HepG2 (cell line): ENCODE results near the gene NAT9.

Experiments used
- BHLHE40 ChIP-seq: IDR thresholded peaks from 2 replicates; pipeline ENCODE4 v1.6.1; 2011; ENCODE audit warnings: low read length, improper control_type of control experiment
- CTCF ChIP-seq: sonication (generic); formaldehyde crosslinking; IDR thresholded peaks from 2 replicates; pipeline ENCODE4 v1.5.0; 2020; ENCODE audit warnings: mild to moderate bottlenecking, missing genetic modification reagents, moderate library complexity
- SMC3 ChIP-seq: IDR thresholded peaks from 2 replicates; pipeline ENCODE4 v1.6.1; 2011; ENCODE audit warnings: low read length, improper control_type of control experiment
- TCF7L2 ChIP-seq: IDR thresholded peaks from 2 replicates; pipeline ENCODE4 v1.6.1; 2011; ENCODE audit warnings: mild to moderate bottlenecking, low read depth, low read length, moderate library complexity
- ZNF232 ChIP-seq: sonication (generic); formaldehyde crosslinking; IDR thresholded peaks from 2 replicates; pipeline ENCODE4 v1.4.0; 2020; ENCODE audit warnings: missing genetic modification reagents, borderline replicate concordance
- ZNF552 ChIP-seq: sonication (generic); formaldehyde crosslinking; IDR thresholded peaks from 2 replicates; pipeline ENCODE4 v1.9.0; 2022; ENCODE audit warnings: missing genetic modification reagents, mild to moderate bottlenecking, borderline replicate concordance
- TF ChIP-seq, protein P1 (sequence below): IDR thresholded peaks from 2 replicates; pipeline ENCODE4 v1.6.1; 2012; ENCODE audit warnings: low read depth, low read length, improper control_type of control experiment

DNA sequence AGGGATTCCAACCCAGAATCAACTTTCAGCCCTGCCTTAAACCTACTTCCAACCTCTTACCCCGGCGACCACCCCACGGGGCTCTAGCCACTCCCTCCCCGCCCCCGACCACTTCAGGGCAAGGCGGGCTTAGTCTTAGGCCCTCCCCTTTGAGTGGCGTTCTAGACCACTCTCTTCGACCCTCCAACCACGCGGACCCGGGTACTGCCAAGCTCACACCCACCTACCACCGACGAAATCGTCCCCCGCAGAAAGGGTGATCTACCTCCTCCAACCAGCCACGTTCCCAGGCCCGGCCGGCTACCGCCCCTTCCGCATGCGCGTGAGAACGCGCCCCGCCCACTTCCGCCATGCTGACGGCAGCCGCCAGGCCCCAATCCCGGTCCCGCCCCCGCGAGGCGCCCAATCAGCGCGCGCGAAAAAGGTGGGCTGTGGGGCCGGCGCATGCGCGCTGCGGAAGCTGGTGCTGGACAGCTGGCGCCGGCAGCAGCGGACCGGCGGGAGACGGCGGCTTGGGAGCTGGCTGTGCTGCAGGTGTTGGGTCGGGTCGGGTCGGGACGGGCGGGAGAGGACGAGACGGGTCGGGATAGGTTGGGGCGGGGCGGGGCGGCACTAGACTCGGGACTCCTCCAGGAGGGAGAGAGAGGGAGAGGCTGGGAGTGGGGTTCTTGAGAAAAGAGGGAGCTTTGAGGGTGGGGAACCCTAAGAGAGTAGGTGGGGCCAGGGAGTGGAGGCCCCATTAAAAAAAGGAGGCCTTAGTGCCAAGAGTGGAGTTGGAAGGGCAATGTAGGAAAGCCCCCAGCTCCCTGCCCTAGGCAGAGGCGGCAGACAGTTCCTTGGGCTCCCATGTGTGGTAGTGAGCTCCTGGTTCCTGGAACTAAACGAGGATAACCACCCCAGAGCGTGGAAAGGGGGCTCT lies at the start of gene NAT9:
- TF ChIP-seq TCF7L2 (no peak), ZNF552 (CRISPR knock-in tag) (peak; percentile 43; the same call in 1 of the 2 replicates), SMC3 (no peak), CTCF (CRISPR knock-in tag) (0 out of 2 replicates have a peak, but pooled peaks have one; percentile 6), ZNF232 (CRISPR knock-in tag) (no peak), BHLHE40 (peak; percentile 57; the same call in 1 of the 2 replicates)
- TF ChIP-seq, protein P1, sequence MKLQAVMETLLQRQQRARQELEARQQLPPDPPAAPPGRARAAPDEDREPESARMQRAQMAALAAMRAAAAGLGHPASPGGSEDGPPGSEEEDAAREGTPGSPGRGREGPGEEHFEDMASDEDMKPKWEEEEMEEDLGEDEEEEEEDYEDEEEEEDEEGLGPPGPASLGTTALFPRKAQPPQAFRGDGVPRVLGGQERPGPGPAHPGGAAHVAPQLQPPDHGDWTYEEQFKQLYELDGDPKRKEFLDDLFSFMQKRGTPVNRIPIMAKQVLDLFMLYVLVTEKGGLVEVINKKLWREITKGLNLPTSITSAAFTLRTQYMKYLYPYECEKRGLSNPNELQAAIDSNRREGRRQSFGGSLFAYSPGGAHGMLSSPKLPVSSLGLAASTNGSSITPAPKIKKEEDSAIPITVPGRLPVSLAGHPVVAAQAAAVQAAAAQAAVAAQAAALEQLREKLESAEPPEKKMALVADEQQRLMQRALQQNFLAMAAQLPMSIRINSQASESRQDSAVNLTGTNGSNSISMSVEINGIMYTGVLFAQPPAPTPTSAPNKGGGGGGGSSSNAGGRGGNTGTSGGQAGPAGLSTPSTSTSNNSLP = no peak
